HG03175 (cell line): ENCODE data around the gene GIN1.

Experiments used
- ATAC-seq: cut with Tn5 transposase; IDR thresholded peaks from one replicate; pipeline ENCODE4 v1.9.1; 2021; ENCODE audit warnings: mild to moderate bottlenecking, moderate library complexity; ENCODE audit not compliant: unreplicated experiment

The GIN1 gene

GRCh38 chr5:103037673-103038455 lies 82.1 kb downstream of the GIN1 start:
- no peak for ATAC-seq

GRCh38 chr5:103036601-103037000 lies 83.3 kb downstream of the GIN1 start:
- no peak for ATAC-seq
